Stimulated activated CD8-positive, alpha-beta memory T cell treated with anti-CD3 and anti-CD28 coated beads, Interleukin-4, amount 100 ng/mL, for 48 hours (primary cell): ENCODE data around the gene CYLD.

Source experiments
- DNase-seq: peaks from one replicate; pipeline ENCODE4 v3.0.0-alpha.2; 2020

CYLD gene

GRCh38 chr16:50711862-50712559 is 29.9 kb upstream of the CYLD start:
- DNase-seq, result no peak

- no peak for DNase-seq
Measured at GRCh38 chr16:50712560-50712898, 29.4 kb upstream of the CYLD start.

GRCh38 chr16:50712956-50713355 is 28.9 kb upstream of the CYLD start:
- no peak for DNase-seq

- DNase-seq, result no peak
Measured at GRCh38 chr16:50717091-50717490, 24.8 kb upstream of the CYLD start.

GRCh38 chr16:50717494-50717893 is 24.4 kb upstream of the CYLD start:
- no peak for DNase-seq

- DNase-seq, result no peak
Measured at GRCh38 chr16:50718061-50718760, 23.7 kb upstream of the CYLD start.

DNA sequence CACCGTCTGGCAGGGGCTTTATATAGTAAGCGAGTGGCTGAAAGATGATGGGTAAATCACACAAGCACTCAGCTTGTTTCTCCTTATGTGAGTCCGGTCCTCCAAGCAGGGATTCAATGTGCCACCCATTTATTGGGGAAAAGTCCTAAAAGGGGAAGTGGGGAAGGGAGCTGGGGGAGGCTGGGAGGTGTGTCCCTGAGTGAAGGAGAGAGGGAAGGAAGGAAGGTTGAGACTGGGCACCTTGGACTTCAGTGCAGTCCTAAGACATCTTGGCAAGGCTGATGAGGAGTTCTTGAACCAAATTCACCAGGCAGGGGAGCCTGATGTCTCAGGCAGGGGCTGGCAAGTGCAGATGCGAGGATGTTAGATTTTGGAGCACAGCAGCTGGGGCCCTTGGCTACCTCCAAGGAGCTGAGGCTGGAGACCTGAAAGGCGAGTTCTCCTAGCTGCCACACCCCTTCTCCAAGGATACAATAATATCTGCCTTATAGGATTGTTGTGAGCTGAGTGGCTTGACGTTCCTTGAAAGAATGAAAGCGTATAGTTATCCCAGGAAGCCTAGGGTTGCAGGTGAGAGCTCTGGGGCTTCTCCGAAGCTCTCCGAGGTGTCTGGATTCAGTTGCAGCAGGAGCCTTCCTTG is 23.0 kb upstream of the CYLD start:
- no peak for DNase-seq

DNA sequence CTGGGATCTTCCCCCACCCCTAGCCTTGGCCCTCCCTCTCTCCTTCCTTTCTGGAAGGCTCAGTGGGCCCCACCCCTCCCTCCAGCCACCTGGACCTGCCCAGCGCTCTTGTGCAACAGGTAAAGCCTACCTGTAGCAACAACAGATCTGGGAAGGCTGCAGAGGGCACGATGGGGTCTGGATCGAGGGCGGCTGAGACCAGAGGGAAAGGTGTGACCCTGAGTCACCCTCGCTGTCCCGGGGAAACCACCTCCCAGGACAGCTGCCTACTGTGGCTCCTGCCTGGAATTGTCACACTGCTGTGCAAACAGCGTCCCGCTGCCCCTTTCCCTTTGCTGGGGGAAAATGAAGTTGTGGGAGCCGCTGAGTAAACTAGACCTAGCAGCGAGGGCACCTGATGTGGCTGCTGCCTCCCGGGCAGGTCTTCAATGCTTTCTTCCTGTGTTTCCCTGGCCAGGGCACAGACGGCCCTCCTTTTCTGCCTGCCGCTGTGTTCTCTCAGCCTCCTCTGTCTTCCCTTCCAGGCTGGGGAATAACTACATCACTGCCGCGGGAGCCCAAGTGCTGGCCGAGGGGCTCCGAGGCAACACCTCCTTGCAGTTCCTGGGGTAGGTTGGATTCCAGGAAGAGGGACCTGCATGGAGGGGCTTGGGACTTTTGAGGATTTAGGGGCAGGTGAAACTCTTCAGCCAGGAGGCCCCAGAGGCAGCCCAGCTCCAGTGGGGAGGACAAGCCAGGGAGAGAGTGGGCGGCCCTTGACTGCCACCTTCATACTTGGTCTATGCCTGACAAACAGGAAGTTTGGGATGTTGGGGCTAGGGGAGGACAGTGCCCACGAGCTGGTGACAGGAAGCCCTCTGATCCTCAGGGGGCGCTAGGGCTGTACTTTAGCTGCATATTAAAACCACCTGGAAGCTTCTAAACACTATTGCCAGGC is 22.2 kb upstream of the CYLD start:
- DNase-seq, result no peak

DNA sequence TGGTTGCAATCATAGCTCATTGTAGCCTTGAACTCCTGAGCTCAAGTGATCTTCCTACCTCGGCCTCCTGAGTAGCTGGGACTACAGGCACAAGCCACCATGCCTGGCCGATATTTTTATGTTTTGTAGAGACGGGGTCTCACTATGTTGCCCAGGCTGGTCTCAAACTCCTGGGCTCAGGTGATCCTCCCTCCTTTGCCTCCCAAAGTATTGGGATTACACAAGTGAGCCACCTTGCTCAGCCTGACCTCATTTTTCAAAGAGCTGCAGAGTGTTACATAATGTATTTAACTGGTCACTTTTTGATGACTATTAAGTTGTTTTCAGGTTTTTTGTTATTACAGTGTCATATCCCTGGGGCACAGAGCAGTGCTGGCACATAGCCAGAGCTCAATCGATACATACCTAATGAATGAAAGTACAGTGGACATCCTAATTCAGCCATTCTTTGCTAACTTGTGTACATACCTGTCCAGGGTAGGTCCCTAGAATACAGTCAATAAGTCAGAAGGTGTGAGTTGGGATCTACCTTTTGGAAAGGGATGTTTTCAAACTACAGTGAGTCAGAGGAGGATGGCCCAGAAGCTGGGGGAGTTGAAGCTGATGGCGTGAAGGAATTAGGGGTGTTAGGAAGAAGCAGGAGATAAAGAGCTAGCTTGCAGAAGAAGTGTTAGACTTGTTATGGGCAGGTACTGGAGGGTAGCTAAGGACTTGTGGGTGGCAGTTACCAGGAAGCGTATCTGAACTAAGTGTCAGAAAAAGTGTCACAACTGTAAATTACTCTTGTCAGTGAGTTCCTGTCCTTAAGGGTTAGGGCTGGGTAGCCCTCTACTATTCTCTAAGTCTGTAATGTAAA is 20.1 kb upstream of the CYLD start:
- DNase-seq, result no peak

DNA sequence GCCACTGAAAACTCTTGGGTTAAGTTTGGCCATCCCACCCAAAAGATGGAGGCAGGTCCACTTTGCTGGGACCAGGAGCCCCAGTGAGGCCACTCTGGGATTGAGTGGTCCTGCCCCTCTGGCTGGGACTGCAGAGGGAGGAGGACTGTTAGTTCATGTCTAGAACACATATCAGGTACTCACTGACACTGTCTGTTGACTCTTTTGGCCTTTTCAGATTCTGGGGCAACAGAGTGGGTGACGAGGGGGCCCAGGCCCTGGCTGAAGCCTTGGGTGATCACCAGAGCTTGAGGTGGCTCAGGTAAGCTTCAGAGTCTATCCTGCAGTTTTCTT is 19.5 kb upstream of the CYLD start:
- no peak for DNase-seq

DNA sequence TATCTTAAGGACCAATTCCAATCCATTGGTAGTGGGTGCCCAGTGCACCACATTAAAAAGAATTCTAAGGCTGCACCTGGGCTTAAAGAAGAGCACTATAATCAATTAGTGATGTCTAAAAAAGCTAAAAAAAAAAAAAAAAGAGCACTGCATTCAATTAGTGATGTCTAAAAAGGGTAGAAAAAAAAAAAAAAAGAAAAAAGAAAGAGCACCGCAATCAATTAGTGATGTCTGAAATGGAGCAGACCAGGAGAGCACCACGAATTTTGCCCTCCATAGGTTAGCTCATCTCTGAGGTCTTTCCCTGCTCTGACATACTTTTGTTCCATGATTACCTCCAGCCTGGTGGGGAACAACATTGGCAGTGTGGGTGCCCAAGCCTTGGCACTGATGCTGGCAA is 18.9 kb upstream of the CYLD start:
- no peak for DNase-seq

DNA sequence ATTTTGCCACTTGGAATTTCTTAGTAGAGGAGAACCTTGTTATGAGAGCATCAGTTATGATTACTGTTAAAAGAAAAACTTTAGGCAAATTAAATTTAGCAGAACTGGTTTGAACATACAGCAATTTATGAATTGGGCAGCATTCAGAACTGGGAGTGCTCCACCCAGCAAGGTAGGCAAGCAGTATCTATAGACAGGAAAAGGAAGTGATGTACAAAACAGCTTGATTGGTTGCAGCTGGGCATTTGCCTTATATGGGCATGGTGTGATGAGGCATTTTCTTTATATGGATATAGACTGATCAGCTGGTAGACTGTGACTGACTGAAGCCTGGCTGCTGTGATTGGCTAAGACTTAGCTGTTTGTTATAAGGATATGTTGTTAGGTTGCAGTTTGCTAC is 17.6 kb upstream of the CYLD start:
- no peak for DNase-seq

- no peak for DNase-seq
Measured at GRCh38 chr16:50731130-50731988, 10.5 kb upstream of the CYLD start.

- no peak for DNase-seq
Measured at GRCh38 chr16:50731989-50732832, 9.7 kb upstream of the CYLD start.

- DNase-seq, result no peak
Measured at GRCh38 chr16:50733468-50733867, 8.4 kb upstream of the CYLD start.

DNA sequence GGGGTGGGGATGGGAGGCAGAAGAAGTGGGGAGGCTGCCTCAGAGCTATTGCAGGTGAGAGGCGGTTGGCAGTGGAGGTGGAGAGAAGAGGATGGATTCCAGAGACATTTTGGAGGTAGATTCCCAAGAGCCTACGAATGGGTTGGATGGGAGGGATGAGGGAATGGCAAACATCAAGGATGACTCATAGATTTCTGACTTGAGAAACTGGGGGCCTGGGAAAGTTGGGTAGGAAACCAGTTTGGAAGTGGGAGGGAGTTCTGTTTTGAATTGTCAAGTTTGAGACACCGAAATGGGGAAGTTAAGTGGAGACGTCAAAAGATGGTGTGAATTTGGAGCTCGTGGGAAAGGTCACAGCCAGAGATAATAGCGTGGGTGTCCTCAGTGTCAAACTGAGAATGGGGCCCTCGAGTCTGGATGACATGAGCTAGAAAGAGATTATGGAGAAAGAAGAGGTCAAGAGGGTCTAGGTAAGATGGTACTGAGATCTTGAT is 6.2 kb upstream of the CYLD start:
- no peak for DNase-seq

- DNase-seq, result no peak
Measured at GRCh38 chr16:50736448-50736847, 5.4 kb upstream of the CYLD start.

DNA sequence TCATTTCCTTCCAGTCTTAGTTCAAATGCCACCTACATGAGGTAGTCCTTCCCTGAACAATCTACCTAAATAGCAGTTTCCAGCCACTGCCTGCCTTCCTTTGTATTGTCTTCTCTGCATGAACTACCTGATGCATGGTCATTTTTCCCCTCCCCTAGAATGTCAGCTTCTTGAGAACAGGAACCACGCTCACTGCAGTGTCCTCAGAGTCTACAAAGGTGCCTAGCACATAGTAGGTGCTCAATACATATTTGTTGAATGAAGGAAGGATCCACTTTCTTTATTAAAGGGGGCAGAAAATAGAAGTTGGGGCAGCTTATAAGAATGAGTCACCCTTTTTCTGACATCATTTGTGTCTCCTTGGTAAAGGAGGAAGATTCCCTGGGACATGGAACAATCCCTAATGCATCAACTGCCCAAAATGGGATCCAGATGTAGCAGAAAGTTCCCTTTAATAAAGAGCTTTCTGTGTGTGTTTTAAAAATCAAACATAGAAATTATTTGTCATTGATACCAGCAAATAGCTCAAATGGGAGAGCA is 4.4 kb upstream of the CYLD start:
- no peak for DNase-seq

- DNase-seq, result no peak
Measured at GRCh38 chr16:50739031-50739430, 2.9 kb upstream of the CYLD start.

DNA sequence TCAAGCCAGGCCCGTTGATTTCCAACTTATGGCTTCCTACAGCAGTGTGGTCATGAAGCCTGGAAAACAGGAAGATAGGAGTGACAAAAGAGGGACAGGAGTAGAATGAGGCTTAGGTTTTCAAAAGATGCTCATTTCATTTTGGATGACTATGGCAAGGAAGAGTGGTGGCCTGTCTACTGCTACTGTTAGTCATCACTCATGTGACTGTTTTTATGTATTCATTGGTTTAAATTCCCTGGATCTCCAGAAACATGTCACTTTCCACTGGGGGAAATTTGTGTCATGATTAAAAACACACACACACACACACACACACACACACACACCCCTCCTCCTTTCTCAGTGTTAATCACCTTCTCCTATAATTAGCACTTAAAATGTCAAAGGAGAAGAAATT is 1.1 kb upstream of the CYLD start:
- no peak for DNase-seq
